Liver (tissue), 9 donors: ENCODE measurements around the gene APBA2. TPM values are rescaled to one million over a fixed set of nuclear protein-coding genes. Genes with fewer than 3 reads are reported as not detected.

Source experiments
- DNase-seq: peaks from one replicate; pipeline ENCODE4 v3.0.0-alpha.2; 2017; ENCODE audit warnings: low spot score
- H3K27ac ChIP-seq, 2 donors: one replicate each; pipeline ENCODE4 v1.7.0; 2013; ENCODE audit warnings: inconsistent platforms in 2 of 2, low read length in 2 of 2, control low read depth in 1 of 2, low read depth in 1 of 2, mild to moderate bottlenecking in 1 of 2
- H3K27me3 ChIP-seq, 4 donors: one replicate each; pipeline versions ENCODE4 v1.6.1 to v1.7.0; 2013; ENCODE audit warnings: low read length in 3 of 4, inconsistent platforms in 1 of 4, mild to moderate bottlenecking in 1 of 4, moderate library complexity in 1 of 4; ENCODE audit not compliant: control insufficient read depth in 4 of 4, insufficient read depth in 4 of 4
- H3K36me3 ChIP-seq, 4 donors: one replicate each; pipeline versions ENCODE4 v1.6.1 to v1.7.0; 2013; ENCODE audit warnings: low read length in 3 of 4, mild to moderate bottlenecking in 3 of 4, low read depth in 1 of 4, moderate library complexity in 1 of 4; ENCODE audit not compliant: control insufficient read depth in 4 of 4, insufficient read depth in 3 of 4
- H3K4me1 ChIP-seq, 4 donors: one replicate each; pipeline versions ENCODE4 v1.6.1 to v1.7.0; 2013; ENCODE audit warnings: low read length in 3 of 4, mild to moderate bottlenecking in 3 of 4, moderate library complexity in 1 of 4; ENCODE audit not compliant: control insufficient read depth in 4 of 4, insufficient read depth in 4 of 4
- H3K4me3 ChIP-seq, 3 donors: one replicate each; pipeline versions ENCODE4 v1.6.1 to v1.7.0; 2013; ENCODE audit warnings: low read length in 3 of 3, control low read depth in 1 of 3, low read depth in 1 of 3, mild to moderate bottlenecking in 1 of 3
- H3K9ac ChIP-seq, 2 donors: one replicate each; pipeline ENCODE4 v1.7.0; 2013; ENCODE audit warnings: low read length in 2 of 2, mild to moderate bottlenecking in 2 of 2, moderate library complexity in 2 of 2, control low read depth in 1 of 2, low read depth in 1 of 2
- H3K9me3 ChIP-seq, 4 donors: one replicate each; pipeline versions ENCODE4 v1.6.1 to v1.7.0; 2013; ENCODE audit warnings: low read length in 3 of 4; ENCODE audit not compliant: control insufficient read depth in 4 of 4
- ATF3 ChIP-seq: IDR thresholded peaks from 2 replicates; pipeline ENCODE4 v1.6.1; 2016; ENCODE audit warnings: antibody characterized with exemption
- CTCF ChIP-seq: fragments of 150-350 bp; IDR thresholded peaks from 2 replicates; pipeline ENCODE4 v1.5.1; 2017; ENCODE audit warnings: improper control_type of control experiment, low read depth, low read length; ENCODE audit not compliant: missing input control
- EGR1 ChIP-seq, 2 donors: IDR thresholded peaks; 2 replicates each; pipeline ENCODE4 v1.6.1; 2016 to 2018; ENCODE audit warnings: antibody characterized with exemption in 2 of 2, low read depth in 2 of 2
- FOXA1 ChIP-seq: IDR thresholded peaks from 2 replicates; pipeline ENCODE4 v1.6.1; 2016; ENCODE audit warnings: antibody characterized with exemption
- FOXA2 ChIP-seq: IDR thresholded peaks from 2 replicates; pipeline ENCODE4 v1.6.1; 2016; ENCODE audit warnings: antibody characterized with exemption
- GABPA ChIP-seq, 2 donors: IDR thresholded peaks in 1 of 2; conservative IDR thresholded peaks in 1 of 2; 2 replicates each; pipeline ENCODE4 v1.6.1; 2016; ENCODE audit warnings: antibody characterized with exemption in 2 of 2, mild to moderate bottlenecking in 1 of 2, moderate library complexity in 1 of 2
- HNF4A ChIP-seq, 2 donors: conservative IDR thresholded peaks; 2 replicates each; pipeline ENCODE4 v1.6.1; 2016; ENCODE audit warnings: antibody characterized with exemption in 2 of 2, mild to moderate bottlenecking in 2 of 2
- HNF4G ChIP-seq: IDR thresholded peaks from 2 replicates; pipeline ENCODE4 v1.6.1; 2016; ENCODE audit warnings: antibody characterized with exemption
- JUND ChIP-seq, 2 donors: IDR thresholded peaks; 2 replicates each; pipeline ENCODE4 v1.6.1; 2016; ENCODE audit warnings: antibody characterized with exemption in 2 of 2
- MAX ChIP-seq: IDR thresholded peaks from 2 replicates; pipeline ENCODE4 v1.6.1; 2016; ENCODE audit warnings: antibody characterized with exemption
- NR2F2 ChIP-seq: IDR thresholded peaks from 2 replicates; pipeline ENCODE4 v1.6.1; 2016; ENCODE audit warnings: antibody characterized with exemption
- RAD21 ChIP-seq, 2 donors: IDR thresholded peaks; 2 replicates each; pipeline ENCODE4 v1.6.1; 2016; ENCODE audit warnings: antibody characterized with exemption in 2 of 2, mild to moderate bottlenecking in 2 of 2
- REST ChIP-seq: IDR thresholded peaks from 2 replicates; pipeline ENCODE4 v1.6.1; 2016; ENCODE audit warnings: antibody characterized with exemption, mild to moderate bottlenecking
- RXRA ChIP-seq, 2 donors: IDR thresholded peaks; 2 replicates each; pipeline ENCODE4 v1.6.1; 2017 to 2018; ENCODE audit warnings: antibody characterized with exemption in 2 of 2, mild to moderate bottlenecking in 1 of 2
- SP1 ChIP-seq: IDR thresholded peaks from 2 replicates; pipeline ENCODE4 v1.6.1; 2018; ENCODE audit warnings: antibody characterized with exemption, mild to moderate bottlenecking
- TAF1 ChIP-seq: conservative IDR thresholded peaks from 2 replicates; pipeline ENCODE4 v1.6.1; 2016; ENCODE audit warnings: antibody characterized with exemption, mild to moderate bottlenecking
- YY1 ChIP-seq: IDR thresholded peaks from 2 replicates; pipeline ENCODE4 v1.6.1; 2016; ENCODE audit warnings: antibody characterized with exemption, mild to moderate bottlenecking
- ZBTB33 ChIP-seq: IDR thresholded peaks from 2 replicates; pipeline ENCODE4 v1.6.1; 2016; ENCODE audit warnings: antibody characterized with exemption
- WGBS: extraction: QIAGEN DNeasy Blood & Tissue Kit; methylation state at CpG from one replicate; pipeline ENCODE4 v1.1.7; 2013; 5-methylcytosine and 5-hydroxymethylcytosine counted together
- polyA plus RNA-seq, 2 donors: library from polyadenylated mRNA; stranded (reverse) in 1 of 2; unstranded in 1 of 2; fragments of 200-250 nt in 1 of 2; fragments of >200 nt in 1 of 2; fragmentation: Nextera tagmentation in 1 of 2; extraction: Ambion mirVana in 1 of 2; gene quantifications; one replicate each; pipeline versions ENCODE4 v1.2.1 to v1.2.3, GENCODE V29; 2013 to 2015
- total RNA-seq, 2 donors: library from RNA; depleted of rRNA; stranded (reverse); fragments of >200 nt; gene quantifications; one replicate each; pipeline ENCODE4 v1.2.3, GENCODE V29; 2014
- donor health status: healthy.
- donor health status: healthy.
- donor health status: healthy.
- donor health status: healthy.
- donor health status: healthy.

The APBA2 gene
- total and polyA plus RNA-seq, 4 donors, result 0.38 to 2.9 (median 1.7) TPM

GRCh38 chr15:29142129-29142747, 256.5 kb downstream of the APBA2 start:
- H3K9ac ChIP-seq, result no peak overlapping the region
- TF ChIP-seq FOXA2 (no peak), JUND (IDR thresholded peaks at IDR 0.05) (no peak), REST (no peak), ZBTB33 (no peak), YY1 (no peak), CTCF (no peak), SP1 (no peak), MAX (no peak), FOXA1 (no peak), RAD21 (IDR thresholded peaks at IDR 0.05) (no peak), NR2F2 (no peak), HNF4A (conservative IDR thresholded peaks at IDR 0.05) (no peak), HNF4G (no peak), EGR1 (IDR thresholded peaks at IDR 0.05; ENCODE audit: low read depth in 2 of 2) (no peak), RXRA (IDR thresholded peaks at IDR 0.05) (no peak), GABPA (IDR thresholded peaks at IDR 0.05 in 1 of 2, conservative IDR thresholded peaks at IDR 0.05 in 1 of 2) (no peak), TAF1 (no peak), ATF3 (no peak)

More at GRCh38 chr15:29142129-29142747, 256.5 kb downstream of the APBA2 start:
- Histone ChIP-seq H3K27ac (no peak overlapping the region), H3K4me1 (peaks cover 0 to 10% (median 4%) of the 10 kb centered on the region in 4 donors), H3K9me3 (no peaks in the 10 kb centered on the region), H3K36me3 (no peaks in the 10 kb centered on the region), H3K27me3 (peaks cover 0 to 6% (median 2%) of the 10 kb centered on the region in 4 donors), H3K4me3 (no peak overlapping the region)
- 83% methylated on average over 8 of the region's 8 CpGs for WGBS
- DNase-seq, result peak; percentile 22
